IPS DF 4.7 (cell line): ENCODE data around the gene KIR2DL1.
"Not testable (repeated sequence)": the region's sequence is repeated elsewhere in the genome, so short reads cannot be mapped to it uniquely, and the experiment has no call there.

Experiments
- DNase-seq: peaks from one replicate; pipeline ENCODE4 v3.0.0-alpha.2; 2013; ENCODE audit warnings: low spot score; ENCODE audit errors: extremely low read depth

The KIR2DL1 gene

DNA sequence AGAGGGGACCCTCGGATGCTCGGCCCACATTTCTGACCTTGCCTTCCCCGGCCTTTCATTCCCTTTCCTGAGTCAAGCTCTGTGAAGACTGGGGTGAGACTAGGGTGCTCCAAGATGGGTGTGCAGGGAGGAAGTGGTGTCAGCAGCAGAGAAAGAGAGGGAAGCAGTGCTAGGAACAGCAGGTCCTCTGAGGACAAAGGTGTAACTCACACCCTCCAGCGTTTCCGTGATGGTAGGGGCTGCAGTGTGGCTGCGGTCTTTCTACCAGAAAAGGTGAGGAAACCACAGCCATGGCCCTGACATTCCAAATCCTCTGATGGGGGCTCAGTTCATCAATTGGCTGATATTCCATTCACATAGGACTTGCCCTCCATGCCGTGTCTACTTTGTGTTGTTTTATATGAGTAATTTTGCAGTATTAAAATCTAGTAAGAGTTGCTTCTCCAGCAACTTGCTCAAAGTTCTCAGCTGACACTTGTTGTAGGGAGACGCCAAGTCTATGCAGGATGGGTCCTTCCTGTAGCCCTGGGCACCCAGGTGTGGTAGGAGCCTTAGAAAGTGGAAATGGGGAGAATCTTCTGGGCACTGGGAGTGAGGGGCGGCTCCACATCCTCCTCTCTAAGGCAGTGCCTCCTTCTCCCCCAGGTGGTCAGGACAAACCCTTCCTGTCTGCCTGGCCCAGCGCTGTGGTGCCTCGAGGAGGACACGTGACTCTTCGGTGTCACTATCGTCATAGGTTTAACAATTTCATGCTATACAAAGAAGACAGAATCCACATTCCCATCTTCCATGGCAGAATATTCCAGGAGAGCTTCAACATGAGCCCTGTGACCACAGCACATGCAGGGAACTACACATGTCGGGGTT is 48.3 kb downstream of the KIR2DL1 start:
- DNase-seq = no peak

DNA sequence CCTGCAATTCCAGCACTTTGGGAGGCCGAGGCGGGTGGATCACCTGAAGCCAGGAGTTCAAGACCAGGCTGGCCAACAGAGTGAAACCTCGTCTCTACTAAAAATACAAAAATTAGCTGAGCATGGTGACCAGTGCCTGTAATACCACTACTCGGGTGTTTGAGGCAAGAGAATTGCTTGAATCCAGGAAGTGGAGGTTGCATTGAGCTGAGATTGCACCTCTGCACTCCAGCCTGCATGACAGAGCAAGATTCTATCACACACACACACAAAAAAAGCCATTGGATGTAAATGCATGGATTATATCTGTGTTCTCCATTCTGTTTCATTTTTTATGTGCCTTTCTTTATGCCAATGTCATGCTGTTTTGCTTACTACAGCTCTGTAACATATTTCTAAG is 54.8 kb downstream of the KIR2DL1 start:
- not testable (repeated sequence) for DNase-seq

DNA sequence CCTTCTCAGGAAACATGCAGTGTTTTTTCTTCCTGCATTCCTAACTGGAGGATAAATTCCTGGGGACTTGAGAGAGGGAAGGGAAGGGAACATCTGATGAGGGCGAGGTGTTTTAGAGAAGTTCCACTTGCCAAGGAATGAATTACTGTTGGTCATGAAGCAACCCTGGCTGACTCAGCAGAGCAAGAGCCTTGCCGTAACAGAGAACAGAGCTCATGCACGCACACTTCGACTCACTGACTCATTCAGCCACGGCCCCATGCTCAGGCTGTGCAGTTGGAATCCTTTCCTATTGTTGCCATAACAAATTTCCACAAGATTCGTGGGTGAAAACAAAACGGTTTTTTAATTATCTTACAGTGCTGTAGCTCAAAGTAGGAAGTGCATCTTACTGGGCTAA is 55.7 kb downstream of the KIR2DL1 start:
- not testable (repeated sequence) for DNase-seq

DNA sequence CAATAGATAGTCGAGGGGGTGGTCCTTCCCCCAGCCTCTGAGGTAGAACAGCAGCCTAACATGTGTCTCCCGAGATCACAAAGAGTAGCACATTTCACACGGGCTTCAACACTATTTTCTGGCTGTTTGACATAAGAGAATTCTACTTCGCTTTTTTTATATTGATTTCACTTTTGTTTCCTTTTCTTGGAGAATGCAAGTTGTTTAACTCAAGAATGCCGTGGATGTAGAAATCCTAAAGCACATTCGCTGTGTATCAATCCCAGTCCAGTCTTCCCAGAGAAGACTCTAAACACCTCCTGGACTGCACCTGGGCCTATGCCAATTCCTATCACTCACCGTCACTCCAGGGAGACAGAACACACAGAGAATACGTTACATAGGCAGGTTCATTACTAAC is 58.5 kb downstream of the KIR2DL1 start:
- not testable (repeated sequence) for DNase-seq

DNA sequence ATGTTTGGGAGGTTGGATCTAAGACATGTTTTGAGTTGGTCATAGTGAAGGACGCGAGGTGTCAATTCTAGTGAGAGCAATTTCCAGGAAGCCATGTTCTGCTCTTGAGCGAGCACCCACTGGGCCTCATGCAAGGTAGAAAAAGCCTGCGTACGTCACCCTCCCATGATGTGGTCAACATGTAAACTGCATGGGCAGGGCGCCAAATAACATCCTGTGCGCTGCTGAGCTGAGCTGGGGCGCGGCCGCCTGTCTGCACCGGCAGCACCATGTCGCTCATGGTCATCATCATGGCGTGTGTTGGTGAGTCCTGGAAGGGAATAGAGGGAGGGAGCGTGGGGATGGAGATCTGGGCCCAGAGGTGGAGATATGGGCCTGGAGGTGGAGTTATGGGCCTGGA is 62.9 kb downstream of the KIR2DL1 start, which contains the start of gene KIR2DS4:
TSS of gene KIR2DS4 (plus strand) at position 181 of the 400 bp plus-strand sequence.
- not testable (repeated sequence) for DNase-seq
